Upper lobe of right lung (tissue), 1 donor: ENCODE data around the gene CUL3. TPM values are rescaled to one million over a fixed set of nuclear protein-coding genes. Genes with fewer than 3 reads are reported as not detected.

Experiments
- ATAC-seq: fragments of 200-7000 bp; cut with Tn5 transposase; one replicate; pipeline ENCODE4 v1.9.1; 2020; ENCODE audit warnings: mild to moderate bottlenecking, moderate library complexity
- DNase-seq: peaks from one replicate; pipeline ENCODE4 v3.0.0-alpha.2; 2020
- H3K27ac ChIP-seq: fragments of 200-600 bp; one replicate; pipeline ENCODE4 v1.8.0; 2022
- H3K27me3 ChIP-seq: fragments of 200-600 bp; one replicate; pipeline ENCODE4 v1.8.0; 2022; ENCODE audit warnings: mild to moderate bottlenecking
- H3K36me3 ChIP-seq: fragments of 200-600 bp; one replicate; pipeline ENCODE4 v1.8.0; 2022
- H3K4me1 ChIP-seq: fragments of 200-600 bp; one replicate; pipeline ENCODE4 v1.8.0; 2022
- H3K4me3 ChIP-seq: fragments of 200-600 bp; one replicate; pipeline ENCODE4 v1.8.0; 2022; ENCODE audit warnings: mild to moderate bottlenecking
- H3K9me3 ChIP-seq: fragments of 200-600 bp; one replicate; pipeline ENCODE4 v1.8.0; 2022
- intact Hi-C: fragments of 100-400 bp; cut with DNase I; formaldehyde crosslinking; loops from one replicate; pipeline ENCODE4 v1.11.0; 2022
- total RNA-seq: library from RNA; stranded (reverse); fragmentation: NEBNext Ultra II Directional; extraction: Animal tissue kit (Norgen Biotek cat#: 25700); gene quantifications from one replicate; pipeline ENCODE4 v1.2.1, GENCODE V29; 2021
- TF ChIP-seq, protein P1 (sequence below): fragments of 200-600 bp; IDR thresholded peaks from one replicate; pipeline ENCODE4 v1.8.0; 2022; ENCODE audit warnings: antibody characterized with exemption
- donor health status: DM: no; HTN: yes; CAD: no; lungs with severe emphysema.

CUL3 gene
- total RNA-seq, 1 donor from 2014 or later, result 80.6 TPM

DNA sequence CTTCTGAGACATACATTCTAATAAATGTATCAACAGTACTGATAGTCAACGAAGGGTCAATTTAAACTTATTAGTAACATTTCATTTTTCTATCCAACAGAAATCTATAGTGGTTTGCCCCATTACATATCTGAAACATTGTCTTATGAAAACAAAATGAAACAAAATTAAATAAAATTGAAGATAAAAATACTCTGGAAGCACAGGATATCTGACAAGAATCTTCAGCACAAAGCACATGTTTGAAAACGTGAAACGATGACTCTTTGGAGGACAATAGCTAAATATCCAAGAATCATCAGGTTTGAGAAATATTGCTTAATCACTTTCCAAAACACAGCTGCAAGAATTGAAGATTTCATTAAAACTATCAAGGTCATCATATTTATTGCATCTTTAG is 112.3 kb downstream of the CUL3 start:
- TF ChIP-seq, protein P1, sequence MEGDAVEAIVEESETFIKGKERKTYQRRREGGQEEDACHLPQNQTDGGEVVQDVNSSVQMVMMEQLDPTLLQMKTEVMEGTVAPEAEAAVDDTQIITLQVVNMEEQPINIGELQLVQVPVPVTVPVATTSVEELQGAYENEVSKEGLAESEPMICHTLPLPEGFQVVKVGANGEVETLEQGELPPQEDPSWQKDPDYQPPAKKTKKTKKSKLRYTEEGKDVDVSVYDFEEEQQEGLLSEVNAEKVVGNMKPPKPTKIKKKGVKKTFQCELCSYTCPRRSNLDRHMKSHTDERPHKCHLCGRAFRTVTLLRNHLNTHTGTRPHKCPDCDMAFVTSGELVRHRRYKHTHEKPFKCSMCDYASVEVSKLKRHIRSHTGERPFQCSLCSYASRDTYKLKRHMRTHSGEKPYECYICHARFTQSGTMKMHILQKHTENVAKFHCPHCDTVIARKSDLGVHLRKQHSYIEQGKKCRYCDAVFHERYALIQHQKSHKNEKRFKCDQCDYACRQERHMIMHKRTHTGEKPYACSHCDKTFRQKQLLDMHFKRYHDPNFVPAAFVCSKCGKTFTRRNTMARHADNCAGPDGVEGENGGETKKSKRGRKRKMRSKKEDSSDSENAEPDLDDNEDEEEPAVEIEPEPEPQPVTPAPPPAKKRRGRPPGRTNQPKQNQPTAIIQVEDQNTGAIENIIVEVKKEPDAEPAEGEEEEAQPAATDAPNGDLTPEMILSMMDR, result no peak
- Histone ChIP-seq H3K27me3 (no peaks in the 10 kb centered on the region), H3K9me3 (no peaks in the 10 kb centered on the region), H3K4me1 (no peaks in the 10 kb centered on the region), H3K4me3 (no peak overlapping the region), H3K27ac (no peak overlapping the region), H3K36me3 (peaks cover 48% of the 10 kb centered on the region)
- ATAC-seq, result no peak
- intact Hi-C loops, result no loop called here
- DNase-seq, result no peak

DNA sequence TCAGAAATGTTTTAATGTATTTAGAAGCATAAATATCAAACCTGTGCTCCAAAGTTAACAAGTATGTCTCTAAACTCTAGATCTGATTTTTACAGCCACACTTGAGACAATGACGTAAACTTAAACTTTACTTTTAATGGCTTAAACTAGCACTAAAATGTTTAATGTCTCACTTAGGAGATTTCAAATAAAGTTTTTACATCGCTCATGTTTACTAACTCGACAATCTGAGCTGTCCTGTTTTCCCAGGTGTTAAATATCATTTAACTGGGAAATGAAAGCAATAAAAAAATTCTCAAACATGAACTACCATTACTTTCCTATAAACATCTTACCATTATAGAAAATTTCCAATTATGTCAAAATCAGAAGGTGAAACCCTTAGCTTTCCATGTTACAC is 113.0 kb downstream of the CUL3 start:
- no peaks in the 10 kb centered on the region for H3K27me3 ChIP-seq
- DNase-seq (no peak), ATAC-seq (no peak)
- intact Hi-C loops, result no loop called here
- H3K4me1 ChIP-seq, result no peaks in the 10 kb centered on the region
- TF ChIP-seq, protein P1, result no peak
- H3K27ac ChIP-seq, result no peak overlapping the region
- peaks cover 41% of the 10 kb centered on the region for H3K36me3 ChIP-seq
- H3K9me3 ChIP-seq, result no peaks in the 10 kb centered on the region
- H3K4me3 ChIP-seq, result no peak overlapping the region

DNA sequence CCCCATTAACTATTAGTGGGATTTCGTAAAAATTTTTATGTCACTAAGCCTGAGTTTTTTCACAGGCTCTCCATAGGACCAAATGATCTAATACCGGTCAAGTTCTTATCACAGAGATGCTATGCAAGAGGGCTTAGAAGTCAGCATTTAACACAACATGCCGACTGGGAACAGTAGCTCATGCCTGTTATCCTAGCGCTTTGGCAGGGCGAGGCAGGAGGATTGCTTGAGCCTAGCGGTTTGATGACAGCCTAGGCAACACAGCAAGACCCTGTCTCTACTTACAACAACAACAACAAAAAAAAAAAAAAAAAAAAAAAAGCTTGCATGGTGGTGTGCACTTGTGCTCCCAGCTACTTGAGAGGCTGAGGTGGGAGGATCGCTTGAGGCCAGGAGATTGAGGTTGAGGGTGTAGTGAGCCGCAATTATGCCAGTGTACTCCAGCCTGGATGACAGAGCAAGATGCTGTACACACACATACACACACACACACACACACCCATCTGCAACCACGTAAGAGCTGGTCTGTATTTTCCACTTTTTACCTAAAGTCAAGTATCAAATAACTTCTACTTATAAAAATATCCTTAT is 115.7 kb downstream of the CUL3 start:
- no peak for DNase-seq
- Histone ChIP-seq H3K9me3 (no peaks in the 10 kb centered on the region), H3K4me1 (no peaks in the 10 kb centered on the region), H3K27ac (no peak overlapping the region), H3K36me3 (peaks cover 14% of the 10 kb centered on the region), H3K4me3 (no peak overlapping the region), H3K27me3 (no peaks in the 10 kb centered on the region)
- intact Hi-C loops, result no loop called here
- TF ChIP-seq, protein P1, result no peak
- no peak for ATAC-seq

DNA sequence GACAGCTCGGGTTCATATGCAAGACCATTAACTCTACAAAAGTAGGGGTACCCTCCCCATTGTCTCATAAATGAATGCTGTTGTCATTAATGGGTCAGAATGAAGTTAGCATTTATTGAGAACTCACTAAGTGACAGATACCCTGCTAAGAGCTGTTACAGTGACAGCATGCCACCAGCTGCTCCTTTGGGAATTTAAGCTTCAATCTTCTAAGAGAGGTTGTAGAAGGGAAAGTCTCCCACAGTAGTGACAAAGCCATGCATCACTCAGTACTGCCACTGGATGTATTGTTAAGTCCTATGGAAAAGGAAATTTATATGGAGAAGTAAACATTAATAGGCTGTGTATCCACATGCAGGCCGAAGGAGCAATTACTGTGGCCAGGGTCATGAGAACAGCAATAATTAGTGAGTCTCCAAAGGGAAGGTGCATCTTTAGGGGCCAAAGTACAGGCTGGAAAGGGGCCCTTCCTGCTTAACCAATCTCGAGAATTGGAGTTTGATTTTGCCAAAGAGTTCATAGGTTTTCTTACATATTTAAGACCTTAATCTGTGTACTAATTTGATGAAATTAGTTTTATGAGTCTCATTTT is 118.8 kb downstream of the CUL3 start:
- Histone ChIP-seq H3K27ac (no peak overlapping the region), H3K9me3 (no peaks in the 10 kb centered on the region), H3K36me3 (no peaks in the 10 kb centered on the region), H3K4me3 (no peak overlapping the region), H3K4me1 (no peaks in the 10 kb centered on the region), H3K27me3 (no peaks in the 10 kb centered on the region)
- TF ChIP-seq, protein P1, result no peak
- intact Hi-C loops, result no loop called here
- ATAC-seq (no peak), DNase-seq (no peak)

DNA sequence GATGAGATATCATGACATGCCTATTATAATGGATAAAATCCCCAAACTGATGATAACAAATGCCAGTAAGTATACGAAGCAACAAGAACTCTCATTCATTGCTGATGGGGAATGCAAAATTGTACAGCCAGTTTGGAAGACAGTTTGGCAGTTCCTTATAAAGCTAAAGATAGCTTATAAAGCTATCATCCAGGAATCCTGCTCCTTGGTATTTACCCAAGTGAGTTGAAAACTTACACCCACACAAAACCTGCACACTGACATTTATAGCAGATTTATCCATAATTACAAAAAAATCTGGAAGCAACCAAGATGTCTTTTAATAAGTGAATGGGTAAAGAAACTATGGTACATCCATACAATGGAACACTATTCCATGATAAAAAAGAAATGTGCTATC is 123.8 kb downstream of the CUL3 start:
- TF ChIP-seq, protein P1, result no peak
- no peaks in the 10 kb centered on the region for H3K4me1 ChIP-seq
- H3K9me3 ChIP-seq, result no peaks in the 10 kb centered on the region
- H3K36me3 ChIP-seq, result no peaks in the 10 kb centered on the region
- no peak for ATAC-seq
- H3K4me3 ChIP-seq, result no peak overlapping the region
- no peak for DNase-seq
- no peaks in the 10 kb centered on the region for H3K27me3 ChIP-seq
- intact Hi-C loops, result no loop called here
- no peak overlapping the region for H3K27ac ChIP-seq
